Dermis microvascular lymphatic vessel endothelial cell (primary cell): Measurements from ENCODE around the gene DYNLT4. TPM values are rescaled to one million over a fixed set of nuclear protein-coding genes. Genes with fewer than 3 reads are reported as not detected.
"Not testable (repeated sequence)": the region's sequence is repeated elsewhere in the genome, so short reads cannot be mapped to it uniquely, and the experiment has no call there.

Experiments
- DNase-seq, 2 donors: peaks; one replicate each; pipeline versions ENCODE4 v3.0.0 to v3.0.0-alpha.2; 2010; ENCODE audit warnings: low read depth in 2 of 2
- total RNA-seq: library from RNA; depleted of rRNA; stranded (reverse); fragments of >200 nt; gene quantifications from 2 replicates; pipeline ENCODE4 v1.2.1, GENCODE V29; 2014

The DYNLT4 gene, protein sequence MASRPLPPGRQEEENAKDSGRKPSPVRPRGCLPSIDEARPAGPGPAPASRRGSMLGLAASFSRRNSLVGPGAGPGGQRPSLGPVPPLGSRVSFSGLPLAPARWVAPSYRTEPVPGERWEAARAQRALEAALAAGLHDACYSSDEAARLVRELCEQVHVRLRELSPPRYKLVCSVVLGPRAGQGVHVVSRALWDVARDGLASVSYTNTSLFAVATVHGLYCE
- 0.13 and 0.25 TPM in 2 replicates for total RNA-seq

DNA sequence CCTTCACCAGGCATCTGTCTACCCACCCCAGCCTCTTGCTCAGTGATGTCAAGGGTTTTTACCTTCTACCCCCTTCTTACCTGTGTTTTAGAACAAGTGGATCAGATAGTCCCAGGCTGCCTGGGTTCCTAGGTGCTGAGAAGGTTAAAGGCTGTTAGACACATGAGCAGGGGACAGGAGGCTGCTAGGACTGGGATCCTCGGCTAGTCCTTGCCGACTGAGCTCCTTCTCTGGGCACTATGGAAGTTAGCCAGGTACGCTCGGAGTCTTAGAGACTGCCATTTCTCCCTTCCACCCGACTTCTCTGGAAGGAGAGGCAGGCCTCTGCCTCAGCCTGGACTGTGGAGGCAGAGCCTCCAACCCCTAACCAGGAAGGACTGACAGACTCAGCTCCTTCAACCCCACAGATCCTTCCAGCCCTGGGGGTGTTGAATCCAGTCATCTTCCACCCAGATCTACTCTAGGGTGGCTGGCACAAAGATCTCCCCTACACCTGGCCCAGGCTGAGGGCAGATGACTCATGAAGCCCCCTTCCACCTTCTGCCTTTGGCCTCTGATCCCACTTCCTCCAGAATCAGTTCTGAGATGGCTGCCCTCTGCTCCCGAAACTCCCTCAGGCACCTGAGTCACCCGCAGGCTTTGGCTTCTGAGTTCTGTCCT lies at the start of gene DYNLT4:
Gene DYNLT4, minus strand, starts transcription at position 648 of the 660 bp plus-strand sequence. CDS start 683 bp downstream, outside the sequence.
- DNase-seq: no peak

DNA sequence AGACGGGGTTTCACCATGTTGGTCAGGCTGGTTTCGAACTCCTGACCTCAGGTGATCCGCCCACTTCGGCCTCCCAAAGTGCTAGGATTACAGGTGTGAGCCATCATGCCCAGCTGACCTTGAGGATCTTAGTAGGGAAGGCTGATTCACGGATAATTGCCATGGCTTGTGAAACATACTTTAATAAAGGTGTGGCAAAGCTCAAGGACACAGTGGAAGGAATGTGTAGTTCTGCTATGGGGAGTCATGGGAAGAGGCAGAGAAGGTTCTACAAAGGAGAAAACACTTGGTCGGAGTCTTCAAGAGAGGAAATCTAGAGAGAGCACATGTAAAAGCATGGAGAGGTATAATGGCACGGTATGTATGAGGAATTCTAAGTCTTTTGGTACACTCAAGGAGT lies 48.6 kb upstream of the DYNLT4 start:
- no peak for DNase-seq

DNA sequence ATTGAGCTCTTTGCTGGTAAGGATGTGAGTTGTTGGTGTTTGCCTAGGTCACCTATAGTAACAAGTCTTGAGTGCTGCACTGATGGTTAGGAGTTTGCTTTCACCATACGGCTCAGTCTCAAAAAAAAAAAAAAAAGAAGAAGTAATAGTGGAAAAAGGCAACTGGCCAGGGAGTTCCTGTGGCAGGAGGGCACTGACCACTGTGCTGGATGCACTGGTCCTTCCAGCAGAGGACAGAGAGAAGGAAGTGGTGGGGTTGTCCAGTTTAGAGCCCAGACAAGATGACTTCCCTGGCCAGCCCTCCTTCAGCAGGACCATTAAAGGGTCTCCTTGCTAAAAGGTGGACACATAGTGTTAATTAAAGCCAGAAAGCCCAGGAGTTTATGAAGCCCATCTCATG lies 47.8 kb upstream of the DYNLT4 start:
- no peak for DNase-seq

DNA sequence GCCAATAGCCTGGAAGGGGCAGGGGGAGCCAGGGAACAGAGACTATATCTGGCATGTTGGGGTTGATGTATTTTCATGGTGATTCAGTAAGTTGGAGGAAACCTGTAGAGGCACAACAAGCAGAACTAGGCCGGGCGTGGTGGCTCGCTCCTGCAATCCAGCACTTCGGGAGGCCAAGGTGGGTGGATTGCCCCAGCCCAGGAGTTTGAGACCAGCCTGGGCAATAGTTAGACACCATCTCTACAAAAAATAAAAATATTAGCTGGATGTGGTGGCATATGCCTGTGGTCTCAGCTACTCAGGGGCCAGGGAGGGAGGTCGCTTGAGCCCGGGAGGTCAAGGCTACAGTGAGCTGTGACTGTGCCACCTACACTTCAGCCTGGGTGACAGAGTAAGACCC lies 46.0 kb upstream of the DYNLT4 start:
- no peak for DNase-seq

DNA sequence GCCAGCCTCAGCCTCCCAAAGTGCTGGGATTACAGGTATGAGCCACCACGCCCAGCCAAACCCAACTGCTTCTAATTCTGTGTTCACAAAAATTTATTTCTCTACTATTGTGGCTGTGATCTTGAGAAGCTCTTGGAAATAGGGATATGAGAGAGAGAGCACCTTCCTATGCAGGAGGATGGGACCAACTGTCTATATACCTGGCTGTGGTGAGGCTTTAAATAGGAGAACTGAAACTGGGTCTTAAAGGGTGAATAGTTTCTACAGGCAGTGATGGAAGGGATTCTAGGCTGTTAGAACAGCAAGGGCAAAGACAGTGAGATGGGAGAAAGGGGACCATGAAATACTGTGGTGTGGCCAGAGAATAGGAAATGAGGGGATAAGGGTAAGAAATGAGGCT lies 44.2 kb upstream of the DYNLT4 start:
- DNase-seq: no peak

DNA sequence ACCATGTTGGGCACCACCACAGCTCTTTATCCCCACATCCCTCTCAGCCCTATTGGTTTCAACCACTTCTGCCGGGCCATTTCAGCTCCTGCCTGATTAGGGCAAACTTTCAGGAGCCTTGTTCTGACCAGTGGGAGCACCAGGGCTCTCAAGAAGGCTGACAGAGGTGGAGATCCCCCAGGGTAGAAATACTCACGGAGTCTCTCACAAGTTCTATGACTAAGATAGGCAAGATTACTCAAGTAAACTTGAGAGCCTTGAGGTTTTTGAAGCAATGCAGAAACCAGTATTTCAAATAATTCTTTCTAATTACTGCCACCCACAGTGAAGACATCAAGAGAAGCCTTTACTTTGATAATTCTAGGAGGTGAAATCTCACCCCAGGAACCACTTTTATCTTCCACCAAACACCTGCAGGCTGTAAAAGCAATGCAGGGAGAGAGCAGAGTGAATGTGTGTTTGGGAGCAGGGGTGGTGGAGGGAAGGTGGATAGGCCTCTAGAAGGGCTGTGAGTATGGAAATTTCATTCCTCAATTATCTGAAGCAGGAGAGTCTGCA lies 42.5 kb upstream of the DYNLT4 start:
- DNase-seq: no peak

DNA sequence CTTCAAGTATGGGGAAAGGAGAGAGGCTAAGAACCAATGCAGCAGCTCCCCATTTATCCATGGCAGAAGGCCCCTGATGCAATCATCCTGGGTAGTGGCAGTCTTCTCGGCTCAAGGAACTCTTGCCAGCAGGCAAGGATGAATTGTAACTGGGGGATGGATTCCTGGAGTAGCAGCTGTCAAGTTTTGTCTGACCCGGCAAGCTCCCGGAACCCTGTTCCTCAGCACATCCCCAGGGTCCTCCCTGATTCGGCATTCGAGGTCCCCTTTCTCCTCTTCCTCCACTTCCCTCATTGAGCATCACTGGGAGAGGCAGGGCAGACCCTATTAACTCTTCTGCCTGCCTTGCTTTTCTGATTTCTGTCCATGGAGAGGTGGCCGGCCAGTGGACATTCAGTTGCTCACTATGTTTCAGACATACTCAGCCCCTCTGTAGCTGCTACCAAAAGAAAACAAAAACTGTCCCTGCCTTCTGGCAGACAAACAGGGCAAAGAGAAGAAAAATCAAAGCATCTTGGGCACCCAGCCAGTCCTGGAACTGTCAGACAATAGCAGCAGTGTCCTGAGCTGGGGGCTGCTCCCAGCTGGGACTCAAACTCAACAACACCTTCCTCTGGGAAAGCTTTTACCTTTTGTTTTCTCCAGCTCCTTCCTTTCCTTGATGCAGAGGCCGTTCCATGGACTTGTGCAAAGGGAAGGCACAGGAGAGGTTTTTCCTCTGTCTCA lies 41.5 kb upstream of the DYNLT4 start:
- DNase-seq: peak in 1 of 2 donors; percentile 30

DNA sequence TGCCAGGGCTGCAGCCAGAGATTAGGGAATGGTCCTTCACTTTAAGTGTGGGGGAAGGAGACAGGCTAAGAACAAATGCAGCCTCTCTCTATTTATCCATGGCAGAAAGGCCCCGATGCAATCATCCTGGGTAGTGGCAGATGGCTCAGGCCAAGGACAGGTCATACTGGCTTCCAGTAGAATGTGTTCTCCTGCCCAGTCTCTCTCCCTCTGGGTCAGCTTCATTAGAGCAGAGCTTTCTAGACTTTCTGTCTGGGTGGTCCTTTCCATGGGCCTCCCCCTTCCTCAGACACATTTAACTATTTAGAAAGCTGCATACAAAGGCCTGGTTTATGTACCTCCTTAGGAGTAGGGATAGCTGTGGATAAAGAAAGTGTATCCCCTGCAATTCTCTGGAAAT lies 40.7 kb upstream of the DYNLT4 start:
- DNase-seq: no peak

DNA sequence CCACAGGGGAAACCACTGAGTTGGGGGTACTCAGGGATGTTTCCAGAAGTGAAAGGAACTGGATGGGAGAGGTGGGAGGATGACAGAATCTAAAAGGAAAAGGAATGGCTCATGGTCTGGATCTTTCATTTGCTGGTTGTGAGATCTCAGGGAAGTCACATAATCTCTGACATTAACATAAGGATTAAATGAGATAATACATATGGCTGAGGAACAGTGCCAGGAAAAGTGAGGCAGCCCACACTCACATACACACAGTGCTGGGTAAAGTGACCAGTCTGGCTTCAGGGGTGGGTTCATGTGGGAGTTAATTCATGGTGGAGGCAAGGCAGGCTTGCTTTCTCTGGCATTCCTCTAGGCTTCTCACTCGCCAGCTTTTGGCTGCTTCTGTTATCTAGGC lies 39.8 kb upstream of the DYNLT4 start:
- DNase-seq: no peak

DNA sequence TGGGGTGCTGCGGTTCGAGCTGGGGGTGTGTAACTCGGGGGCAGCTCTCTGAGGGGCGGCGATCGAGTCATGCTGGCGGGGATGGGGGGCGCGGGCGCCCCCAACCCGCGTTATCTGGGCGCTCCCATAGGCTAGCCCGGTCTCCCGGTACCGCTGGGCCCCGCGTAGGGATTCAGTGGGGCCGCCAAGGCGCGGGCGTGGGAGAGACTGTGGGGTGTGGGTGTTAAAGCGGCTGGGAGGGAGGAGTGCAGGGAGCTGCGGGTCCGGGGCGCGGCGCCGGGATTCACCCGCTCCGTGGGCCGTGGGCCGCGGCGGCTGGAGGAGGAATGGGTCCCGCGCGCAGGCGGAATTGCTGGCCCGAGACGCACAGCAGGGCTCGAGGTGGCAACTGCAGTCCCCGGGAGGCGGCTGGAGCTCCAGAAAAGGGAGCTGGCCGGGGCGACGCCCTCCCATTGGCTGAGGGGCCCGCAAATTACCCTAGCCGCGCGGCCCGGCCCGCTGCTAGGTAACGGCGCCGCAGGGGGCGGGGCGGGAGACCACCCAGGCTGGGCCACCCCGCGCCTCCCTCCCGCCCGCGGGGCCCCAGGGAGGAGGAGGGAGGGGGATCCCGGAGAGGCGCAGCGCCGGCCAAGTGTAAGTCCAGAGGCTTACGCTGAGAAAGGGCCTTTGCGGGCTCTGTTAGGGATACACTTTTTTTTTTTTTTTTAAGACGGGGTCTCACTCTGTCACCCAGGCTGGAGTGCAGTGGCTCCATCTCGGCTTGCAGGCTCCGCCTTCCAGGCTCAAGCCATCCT lies 35.9 kb upstream of the DYNLT4 start, which contains the start of gene PTCH2:
Gene PTCH2, minus strand, starts transcription at position 392 of the 794 bp plus-strand sequence. Its CDS starts 321 bp downstream, at position 71.
- peak in 1 of 2 donors; percentile 67 for DNase-seq

DNA sequence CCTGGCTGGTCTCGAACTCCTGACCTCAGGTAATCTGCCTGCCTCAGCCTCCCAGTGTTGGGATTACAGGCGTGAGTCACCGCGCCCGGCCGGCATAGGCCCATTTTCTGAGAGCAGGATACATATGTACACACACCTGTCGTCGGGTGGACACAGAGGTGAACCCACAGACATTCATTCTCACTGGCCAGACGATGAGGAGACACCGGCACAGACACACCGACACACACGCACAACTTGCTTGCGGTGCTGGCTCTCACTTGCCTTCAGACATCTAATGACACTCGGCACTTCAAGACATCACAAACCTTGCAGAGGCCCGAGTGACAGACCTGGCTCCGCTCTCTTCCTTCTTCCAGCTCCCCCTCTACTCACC lies 35.3 kb upstream of the DYNLT4 start:
- no peak for DNase-seq

DNA sequence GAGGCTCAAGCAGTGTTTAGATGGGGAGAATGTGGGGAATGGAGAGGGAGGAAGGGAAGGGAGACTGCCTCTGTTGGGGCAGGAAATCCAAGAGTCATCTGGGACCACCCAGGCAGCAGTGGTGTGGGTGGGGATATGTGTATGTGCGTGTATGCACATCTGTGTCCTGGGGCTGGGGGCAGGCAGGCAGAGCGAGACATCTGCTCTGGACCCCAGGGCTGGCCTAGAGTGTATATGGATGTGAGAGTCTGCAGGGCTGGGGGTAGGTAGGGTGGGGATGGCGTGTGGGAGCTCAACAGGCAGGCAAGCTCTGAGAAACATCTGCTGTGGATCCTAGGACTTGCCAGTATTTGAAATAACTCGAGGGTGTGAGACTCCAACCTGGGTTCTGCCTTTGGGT lies 32.4 kb upstream of the DYNLT4 start:
- no peak for DNase-seq

DNA sequence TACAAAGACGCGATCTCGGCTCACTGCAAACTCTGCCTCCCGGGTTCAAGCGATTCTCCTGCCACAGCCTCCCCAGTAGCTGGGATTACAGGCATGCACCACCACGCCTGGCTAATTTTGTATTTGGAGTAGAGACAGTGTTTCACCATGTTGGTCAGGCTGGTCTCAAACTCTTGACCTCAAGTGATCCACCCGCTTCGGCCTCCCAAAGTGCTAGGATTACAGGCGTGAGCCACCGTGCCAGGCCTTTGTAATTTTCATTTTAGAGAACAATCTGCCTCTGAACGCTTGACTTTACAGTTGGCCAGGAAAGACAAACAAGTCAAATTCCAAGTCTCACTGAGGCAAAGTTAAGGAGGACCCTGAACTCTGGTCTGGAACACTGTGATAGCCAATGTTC lies 31.1 kb upstream of the DYNLT4 start:
- DNase-seq: not testable (repeated sequence)

DNA sequence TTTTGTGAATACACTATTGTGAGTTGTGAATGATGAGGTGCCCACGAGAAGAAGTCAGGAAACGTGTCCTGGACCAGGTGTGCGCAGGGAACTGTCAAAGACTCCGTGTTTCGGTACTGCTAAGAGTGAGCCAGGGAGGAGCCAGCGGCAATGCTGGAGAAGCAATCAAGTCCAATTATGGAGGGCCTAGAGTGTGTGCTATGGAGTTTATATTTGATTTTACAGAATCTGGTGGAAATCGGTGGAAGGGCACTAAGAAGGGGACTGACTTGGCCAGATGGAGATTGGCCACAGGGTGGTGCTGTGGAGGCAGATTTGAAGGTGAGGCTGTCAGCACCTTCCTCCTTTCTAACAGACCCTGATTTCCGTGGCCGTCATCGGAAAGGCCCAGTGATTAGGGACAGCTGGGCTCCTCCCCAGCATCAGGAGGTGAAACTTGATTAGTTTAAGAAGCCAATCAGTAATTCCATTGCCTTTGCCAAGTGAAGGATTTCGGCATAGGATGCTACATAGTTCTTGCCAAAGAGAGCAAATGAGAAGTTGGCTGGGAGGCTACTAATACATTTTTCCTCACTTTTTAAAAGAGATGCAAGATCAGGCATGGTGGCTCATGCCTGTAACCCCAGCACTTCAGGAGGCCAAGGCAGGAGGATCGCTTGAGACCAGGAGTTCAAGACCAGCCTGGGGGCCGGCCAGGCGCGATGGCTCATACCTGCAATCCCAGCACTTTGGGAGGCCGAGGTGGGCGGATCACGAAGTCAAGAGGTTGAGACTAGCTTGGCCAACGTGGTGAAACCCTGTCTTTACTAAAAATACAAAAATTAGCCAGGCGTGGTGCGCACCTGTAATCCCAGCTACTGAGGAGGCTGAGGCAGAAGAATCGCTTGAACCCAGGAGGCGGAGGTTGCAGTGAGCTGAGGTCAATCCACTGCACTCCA lies 28.9 kb upstream of the DYNLT4 start:
- DNase-seq: peak; percentile 77 to 85

DNA sequence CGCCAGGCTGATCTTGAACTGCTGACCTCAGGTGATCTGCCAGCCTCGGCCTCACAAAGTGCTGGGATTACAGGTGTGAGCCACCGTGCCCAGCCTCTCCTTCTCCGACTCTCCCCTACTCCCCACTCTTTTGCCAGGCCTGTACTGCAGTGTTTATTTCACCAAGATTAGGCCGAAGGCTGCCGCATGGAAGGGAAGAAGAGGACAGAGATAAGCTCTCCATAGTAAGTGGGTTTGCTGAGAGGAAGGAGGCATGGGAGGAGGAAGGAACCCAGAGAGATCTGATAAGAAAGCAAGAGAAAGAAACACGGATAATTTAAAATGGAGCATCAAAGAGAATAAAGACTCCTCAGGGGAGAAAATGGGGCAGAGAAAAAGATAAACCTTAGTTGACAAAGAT lies 27.2 kb upstream of the DYNLT4 start:
- no peak for DNase-seq

DNA sequence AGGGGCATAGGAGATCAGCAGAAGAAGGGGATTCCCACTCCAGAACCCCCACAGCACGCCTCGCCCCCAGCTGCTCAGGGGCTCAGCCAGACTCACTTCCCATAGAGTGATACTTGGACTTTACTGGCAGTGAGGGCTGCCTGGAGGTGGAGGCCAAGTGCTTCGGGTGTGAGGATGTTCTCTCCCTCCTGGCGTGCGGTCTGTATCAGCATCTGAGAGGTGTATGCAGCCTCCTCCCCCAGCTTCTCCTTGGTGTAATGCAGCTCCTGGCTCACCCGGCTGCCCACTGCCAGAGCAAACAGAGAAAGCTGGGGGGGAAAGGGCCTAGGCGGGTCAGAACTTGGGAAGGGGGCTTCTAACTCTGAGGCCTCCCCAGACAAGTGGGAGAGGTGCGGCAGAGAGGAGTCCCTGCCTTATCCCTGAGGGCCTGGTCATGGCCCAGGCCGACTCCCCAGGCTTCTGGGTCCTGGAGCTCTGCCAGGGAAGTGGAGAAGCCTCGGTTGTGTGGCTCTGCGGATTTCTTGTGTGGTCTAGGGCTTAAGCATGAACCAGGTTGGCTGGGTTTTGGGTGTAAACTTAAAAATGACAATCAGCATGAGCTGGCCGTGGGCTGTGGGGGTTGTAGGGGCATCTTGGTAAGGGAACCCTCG lies 25.0 kb upstream of the DYNLT4 start:
- DNase-seq: no peak

DNA sequence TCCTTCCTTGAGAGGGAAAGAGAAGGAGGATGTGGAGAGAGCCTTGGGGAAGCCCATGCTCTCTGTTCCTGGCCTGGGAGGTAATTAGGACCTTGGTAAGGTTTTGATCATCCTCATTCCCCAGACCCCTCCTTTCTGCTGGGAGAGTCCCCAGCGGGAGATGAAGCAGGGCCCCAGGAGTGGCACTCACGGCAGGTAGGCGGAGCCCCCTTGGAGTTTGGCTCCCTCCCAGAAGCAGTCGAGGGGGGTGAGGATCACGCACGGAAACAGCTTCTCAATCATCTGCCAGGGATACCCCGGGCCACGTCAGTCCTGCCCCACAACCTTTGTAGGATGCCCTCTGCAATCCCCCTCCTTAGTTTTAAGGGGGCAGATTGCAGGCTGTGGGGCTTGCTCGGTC lies 24.4 kb upstream of the DYNLT4 start:
- DNase-seq: no peak

DNA sequence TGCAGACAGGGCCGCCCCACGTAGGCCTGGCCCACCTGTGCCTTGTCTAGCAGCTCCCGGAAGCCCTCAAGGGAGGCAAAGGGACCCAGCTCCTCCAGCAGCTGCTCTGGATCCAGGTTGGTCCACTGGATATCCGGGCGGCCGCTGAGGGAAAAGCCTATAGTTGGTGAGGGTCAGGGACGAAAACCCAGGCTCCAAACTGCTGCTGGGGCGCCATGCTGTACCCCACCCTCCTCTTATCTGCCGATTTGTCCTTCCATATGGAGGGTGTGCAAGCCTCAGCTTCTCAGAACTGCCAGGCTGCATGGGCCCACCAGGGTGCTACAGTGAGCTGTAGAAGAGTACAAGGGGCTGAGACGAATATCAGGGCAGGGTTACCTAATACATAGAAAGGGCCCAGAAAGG lies 23.8 kb upstream of the DYNLT4 start:
- DNase-seq: no peak

DNA sequence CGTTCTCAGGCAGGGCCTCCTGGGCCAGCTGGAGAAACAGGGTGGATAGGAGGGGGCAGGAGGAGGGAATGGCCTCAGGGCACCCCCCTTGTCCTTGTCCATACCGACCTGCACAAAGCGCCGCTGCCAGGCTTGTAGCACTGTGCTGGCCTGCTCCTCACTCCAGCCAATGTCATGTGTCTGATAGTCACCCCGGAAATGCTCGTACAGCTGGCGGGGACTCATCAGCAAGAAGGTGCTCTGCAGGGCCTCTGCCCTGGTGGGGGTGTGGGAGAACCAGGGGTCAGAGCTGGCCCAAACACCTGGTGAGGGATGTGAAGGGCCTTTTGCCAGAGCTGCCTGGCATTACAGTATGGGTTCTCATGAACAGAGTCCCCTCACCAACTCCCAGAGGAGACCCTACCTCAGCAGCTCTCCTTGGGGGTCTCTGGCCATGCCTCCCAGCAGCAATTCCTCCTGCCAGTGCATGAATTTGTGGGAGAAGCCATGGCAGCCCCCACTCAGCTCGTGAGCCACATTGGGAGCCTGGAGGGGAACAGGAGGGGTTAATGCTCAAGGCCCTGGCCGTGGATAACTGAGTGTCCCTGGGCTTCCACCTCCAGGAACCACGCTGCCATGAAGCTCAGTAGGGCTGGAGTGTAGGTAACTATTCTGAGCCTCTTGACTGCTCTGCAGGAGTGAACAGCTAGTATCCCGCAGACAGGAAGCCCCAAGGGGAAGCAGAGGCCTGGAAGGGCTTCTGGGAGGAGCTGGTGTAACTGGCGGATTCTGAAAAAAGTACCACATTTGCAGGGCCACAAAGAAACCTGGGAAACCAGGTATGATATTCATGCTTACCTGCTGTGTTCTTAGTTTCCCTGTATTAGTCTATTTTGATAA lies 22.6 kb upstream of the DYNLT4 start:
- no peak for DNase-seq
